ENCODE data around the gene PIPOX.

Gene PIPOX

DNA sequence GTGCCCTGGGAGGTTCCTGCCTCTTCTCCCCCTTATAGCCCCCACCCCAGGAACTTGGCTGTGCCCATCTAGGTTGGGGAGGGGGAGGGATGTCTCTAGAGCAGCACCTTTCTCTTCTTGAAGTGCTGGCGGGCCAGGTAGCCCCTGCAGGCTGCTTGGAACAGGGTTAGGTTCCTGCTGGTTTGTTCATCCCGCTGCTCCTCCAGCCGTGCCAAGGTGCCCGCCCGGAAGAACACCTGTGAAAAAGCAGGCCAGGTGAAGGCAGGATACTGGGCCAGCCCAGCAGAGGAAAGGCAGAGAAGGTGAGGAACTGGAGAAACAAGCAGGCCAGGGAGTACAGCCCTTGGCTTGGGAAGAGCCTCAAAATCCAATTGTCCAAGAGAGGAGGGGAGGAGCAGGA is 56.6 kb downstream of the PIPOX start:
- H3K9me3 ChIP-seq (ENCODE audit: control extremely low read depth in 1 of 5, control insufficient read depth in 4 of 5, insufficient read depth in 2 of 5, low read depth in 1 of 5, low read length in 4 of 5) = no peaks in the 10 kb centered on the region
- DNase-seq = no peak
- no peaks in the 10 kb centered on the region for H3K4me1 ChIP-seq (ENCODE audit: control extremely low read depth in 1 of 4, control insufficient read depth in 4 of 4, insufficient read depth in 4 of 4, low read length in 3 of 4)
- CTCF ChIA-PET = interaction anchor here (1.9 to 3.3 kb wide), 2 partner anchors 17 to 134 kb away, joined by 5 to 22 read pairs; no protein-coding TSS in a partner anchor
- H3K27ac ChIP-seq (ENCODE audit: insufficient read depth in 1 of 2, low read depth in 1 of 2, low read length in 2 of 2, poor library complexity in 1 of 2, severe bottlenecking in 2 of 2) = peak overlapping the region in 1 of 2 experiments; percentile 52
- H3K27me3 ChIP-seq (replicated peaks in 2 of 5; ENCODE audit: control insufficient read depth in 4 of 5, insufficient read depth in 5 of 5, low read length in 4 of 5) = no peaks in the 10 kb centered on the region
- H3K4me3 ChIP-seq (ENCODE audit: control insufficient read depth in 1 of 7, extremely low read depth in 1 of 7, insufficient read depth in 4 of 7, low read depth in 2 of 7, low read length in 6 of 7) = no peak overlapping the region
- H3K36me3 ChIP-seq (ENCODE audit: control insufficient read depth in 4 of 4, insufficient read depth in 4 of 4, low read length in 3 of 4) = peaks cover 30 to 98% (median 87%) of the 10 kb centered on the region in 4 experiments
- 94% methylated on average over 4 of the region's 5 CpGs for WGBS (ENCODE audit: insufficient coverage)
- POLR2A ChIA-PET = interaction anchor here (0.6 kb wide), 1 partner anchor 195 kb away, joined by 3 read pairs; the partner anchor contains the start of gene NUFIP2

DNA sequence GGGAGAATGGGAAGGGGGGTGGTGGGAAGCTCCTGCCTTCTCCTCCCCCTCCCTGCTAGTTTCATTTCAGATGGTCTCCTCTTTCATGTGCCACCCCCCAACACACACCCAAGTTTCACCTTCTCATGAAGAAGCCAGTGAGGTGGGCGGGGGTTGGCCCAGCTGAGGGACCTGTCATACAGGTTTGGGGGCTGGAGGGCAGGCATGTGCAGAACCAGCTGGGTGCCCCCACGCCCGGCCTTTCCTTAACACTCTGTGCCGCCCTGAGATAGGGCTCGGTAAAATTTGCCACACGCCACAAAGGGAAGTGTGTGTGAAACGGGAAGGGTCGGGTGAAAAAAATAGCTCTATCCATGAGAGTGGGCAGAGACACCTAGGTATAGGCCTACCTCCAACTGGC is 57.4 kb downstream of the PIPOX start:
- 73% methylated on average over 5 of the region's 8 CpGs for WGBS (ENCODE audit: insufficient coverage)
- ChIA-PET CTCF (interaction anchor here (0.8 to 3.3 kb wide), 7 partner anchors 9 to 136 kb away, joined by 3 to 22 read pairs (median 4); no protein-coding TSS in a partner anchor), POLR2A (interaction anchor here (0.6 kb wide), 1 partner anchor 194 kb away, joined by 3 read pairs; the partner anchor contains the start of gene NUFIP2)
- Histone ChIP-seq H3K27ac (ENCODE audit: insufficient read depth in 1 of 2, low read depth in 1 of 2, low read length in 2 of 2, poor library complexity in 1 of 2, severe bottlenecking in 2 of 2) (peak overlapping the region in 1 of 2 experiments; percentile 52), H3K4me1 (ENCODE audit: control extremely low read depth in 1 of 4, control insufficient read depth in 4 of 4, insufficient read depth in 4 of 4, low read length in 3 of 4) (no peaks in the 10 kb centered on the region), H3K9me3 (ENCODE audit: control extremely low read depth in 1 of 5, control insufficient read depth in 4 of 5, insufficient read depth in 2 of 5, low read depth in 1 of 5, low read length in 4 of 5) (no peaks in the 10 kb centered on the region), H3K27me3 (replicated peaks in 2 of 5; ENCODE audit: control insufficient read depth in 4 of 5, insufficient read depth in 5 of 5, low read length in 4 of 5) (no peaks in the 10 kb centered on the region), H3K4me3 (ENCODE audit: control insufficient read depth in 1 of 7, extremely low read depth in 1 of 7, insufficient read depth in 4 of 7, low read depth in 2 of 7, low read length in 6 of 7) (no peak overlapping the region), H3K36me3 (ENCODE audit: control insufficient read depth in 4 of 4, insufficient read depth in 4 of 4, low read length in 3 of 4) (peaks cover 28 to 96% (median 87%) of the 10 kb centered on the region in 4 experiments)
- DNase-seq = peak in 2 of 3 donors; percentile 22 to 41

DNA sequence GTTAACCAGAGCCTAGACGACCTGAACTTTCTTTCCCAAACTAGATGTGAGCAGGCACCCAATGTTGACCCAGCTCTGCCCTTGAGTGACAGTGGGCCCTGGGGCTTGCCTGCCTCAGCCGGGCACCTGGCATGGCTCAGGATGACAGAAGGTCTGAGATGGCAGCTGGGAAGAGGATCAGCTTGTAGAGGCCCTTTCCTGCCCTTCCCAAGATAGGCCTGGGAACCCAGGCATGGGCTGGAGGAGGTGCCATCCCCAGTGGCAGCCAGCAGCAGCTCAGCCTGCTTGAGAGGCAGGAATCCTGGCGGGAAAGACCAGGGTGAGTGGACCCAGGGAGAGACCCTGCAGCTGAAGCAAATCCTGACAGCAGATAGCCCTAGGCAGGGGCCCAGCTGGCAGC is 59.1 kb downstream of the PIPOX start:
- no peak for DNase-seq
- POLR2A ChIA-PET = no interaction called here
- Histone ChIP-seq H3K4me1 (ENCODE audit: control extremely low read depth in 1 of 4, control insufficient read depth in 4 of 4, insufficient read depth in 4 of 4, low read length in 3 of 4) (peaks cover 0 to 1% (median 0%) of the 10 kb centered on the region in 4 experiments), H3K9me3 (ENCODE audit: control extremely low read depth in 1 of 5, control insufficient read depth in 4 of 5, insufficient read depth in 2 of 5, low read depth in 1 of 5, low read length in 4 of 5) (no peaks in the 10 kb centered on the region), H3K4me3 (ENCODE audit: control insufficient read depth in 1 of 7, extremely low read depth in 1 of 7, insufficient read depth in 4 of 7, low read depth in 2 of 7, low read length in 6 of 7) (no peak overlapping the region), H3K27me3 (replicated peaks in 2 of 5; ENCODE audit: control insufficient read depth in 4 of 5, insufficient read depth in 5 of 5, low read length in 4 of 5) (no peaks in the 10 kb centered on the region), H3K27ac (ENCODE audit: insufficient read depth in 1 of 2, low read depth in 1 of 2, low read length in 2 of 2, poor library complexity in 1 of 2, severe bottlenecking in 2 of 2) (no peak overlapping the region), H3K36me3 (ENCODE audit: control insufficient read depth in 4 of 4, insufficient read depth in 4 of 4, low read length in 3 of 4) (peaks cover 25 to 96% (median 87%) of the 10 kb centered on the region in 4 experiments)
- WGBS (ENCODE audit: insufficient coverage) = 94% methylated on average over 3 of the region's 3 CpGs
- CTCF ChIA-PET = interaction anchor here (1.1 to 3.3 kb wide), 6 partner anchors 10 to 138 kb away, joined by 3 to 22 read pairs (median 6); no protein-coding TSS in a partner anchor

DNA sequence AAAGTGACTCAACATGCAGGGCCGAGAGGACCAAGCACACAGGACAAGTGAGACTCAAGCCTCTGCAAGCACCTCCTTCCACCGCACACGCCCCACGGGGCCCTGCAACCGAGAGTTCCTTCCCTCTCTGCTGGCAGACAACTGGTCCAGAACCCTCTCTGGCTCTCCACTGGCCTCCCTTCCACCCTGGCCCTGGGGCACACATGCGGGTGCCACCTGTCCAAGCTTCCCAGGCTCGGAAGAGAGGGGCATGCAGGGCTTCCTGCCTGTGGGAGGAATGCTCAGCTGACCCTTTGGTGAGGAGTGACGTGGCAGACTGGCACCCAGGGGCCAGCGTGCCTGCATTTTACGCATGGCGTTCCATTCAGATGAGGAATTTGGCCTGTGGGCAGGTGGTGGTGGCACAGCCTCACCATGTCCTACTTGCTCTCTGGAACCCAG is 59.8 kb downstream of the PIPOX start:
- ChIA-PET POLR2A (no interaction called here), CTCF (interaction anchor here (1.0 to 3.3 kb wide), 7 partner anchors 9 to 137 kb away, joined by 3 to 22 read pairs (median 6); no protein-coding TSS in a partner anchor)
- Histone ChIP-seq H3K27ac (ENCODE audit: insufficient read depth in 1 of 2, low read depth in 1 of 2, low read length in 2 of 2, poor library complexity in 1 of 2, severe bottlenecking in 2 of 2) (peak overlapping the region in 1 of 2 experiments; percentile 15), H3K9me3 (ENCODE audit: control extremely low read depth in 1 of 5, control insufficient read depth in 4 of 5, insufficient read depth in 2 of 5, low read depth in 1 of 5, low read length in 4 of 5) (no peaks in the 10 kb centered on the region), H3K4me3 (ENCODE audit: control insufficient read depth in 1 of 7, extremely low read depth in 1 of 7, insufficient read depth in 4 of 7, low read depth in 2 of 7, low read length in 6 of 7) (no peak overlapping the region), H3K36me3 (ENCODE audit: control insufficient read depth in 4 of 4, insufficient read depth in 4 of 4, low read length in 3 of 4) (peaks cover 21 to 95% (median 84%) of the 10 kb centered on the region in 4 experiments), H3K4me1 (ENCODE audit: control extremely low read depth in 1 of 4, control insufficient read depth in 4 of 4, insufficient read depth in 4 of 4, low read length in 3 of 4) (peaks cover 0 to 6% (median 0%) of the 10 kb centered on the region in 4 experiments), H3K27me3 (replicated peaks in 2 of 5; ENCODE audit: control insufficient read depth in 4 of 5, insufficient read depth in 5 of 5, low read length in 4 of 5) (no peaks in the 10 kb centered on the region)
- no peak for DNase-seq
- 96% methylated on average over 11 of the region's 11 CpGs for WGBS (ENCODE audit: insufficient coverage)

DNA sequence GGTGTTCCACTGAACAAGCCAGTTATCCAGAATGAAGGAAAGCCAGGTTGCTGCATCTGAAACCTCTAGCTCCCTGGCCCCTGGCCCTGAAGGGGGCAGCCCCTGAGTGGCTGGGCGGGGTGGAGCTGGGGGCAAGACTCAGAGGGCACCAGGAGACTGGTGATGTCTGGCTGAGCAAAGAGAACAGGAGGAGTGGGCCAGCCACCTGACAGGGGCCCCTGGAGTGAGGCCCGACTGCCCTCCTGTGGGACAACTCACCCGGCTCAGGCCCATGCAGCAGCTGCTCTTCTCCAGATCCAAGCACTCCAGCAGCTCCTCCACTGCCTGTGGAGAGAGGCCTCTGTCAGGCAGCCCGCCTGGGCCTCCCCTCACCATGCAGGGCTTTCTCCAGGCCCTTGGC is 60.4 kb downstream of the PIPOX start:
- ChIA-PET CTCF (interaction anchor here (1.0 to 1.9 kb wide), 4 partner anchors 8 to 15 kb away, joined by 3 to 7 read pairs (median 4); no protein-coding TSS in a partner anchor), POLR2A (no interaction called here)
- no peak overlapping the region for H3K4me3 ChIP-seq (ENCODE audit: control insufficient read depth in 1 of 7, extremely low read depth in 1 of 7, insufficient read depth in 4 of 7, low read depth in 2 of 7, low read length in 6 of 7)
- peaks cover 0 to 9% (median 0%) of the 10 kb centered on the region in 4 experiments for H3K4me1 ChIP-seq (ENCODE audit: control extremely low read depth in 1 of 4, control insufficient read depth in 4 of 4, insufficient read depth in 4 of 4, low read length in 3 of 4)
- peaks cover 20 to 95% (median 82%) of the 10 kb centered on the region in 4 experiments for H3K36me3 ChIP-seq (ENCODE audit: control insufficient read depth in 4 of 4, insufficient read depth in 4 of 4, low read length in 3 of 4)
- H3K27ac ChIP-seq (ENCODE audit: insufficient read depth in 1 of 2, low read depth in 1 of 2, low read length in 2 of 2, poor library complexity in 1 of 2, severe bottlenecking in 2 of 2) = no peak overlapping the region
- no peaks in the 10 kb centered on the region for H3K9me3 ChIP-seq (ENCODE audit: control extremely low read depth in 1 of 5, control insufficient read depth in 4 of 5, insufficient read depth in 2 of 5, low read depth in 1 of 5, low read length in 4 of 5)
- 94% methylated on average over 3 of the region's 4 CpGs for WGBS (ENCODE audit: insufficient coverage)
- DNase-seq = no peak
- H3K27me3 ChIP-seq (replicated peaks in 2 of 5; ENCODE audit: control insufficient read depth in 4 of 5, insufficient read depth in 5 of 5, low read length in 4 of 5) = no peaks in the 10 kb centered on the region

All from common myeloid progenitor, CD34-positive (primary cell).